GM21786 (cell line): ENCODE data around the gene LDLRAD4.

Source experiments
- ATAC-seq: cut with Tn5 transposase; IDR thresholded peaks from one replicate; pipeline ENCODE4 v1.9.1; 2021; ENCODE audit not compliant: unreplicated experiment

LDLRAD4 gene

GRCh38 chr18:13380691-13381070, 162.1 kb downstream of the LDLRAD4 start:
- ATAC-seq: no peak

- no peak for ATAC-seq
Observed at GRCh38 chr18:13381331-13381730, 162.8 kb downstream of the LDLRAD4 start.

GRCh38 chr18:13381944-13382365, 163.4 kb downstream of the LDLRAD4 start:
- ATAC-seq: no peak

- no peak for ATAC-seq
Observed at GRCh38 chr18:13382366-13382953, 163.9 kb downstream of the LDLRAD4 start.

GRCh38 chr18:13382954-13383827, 164.6 kb downstream of the LDLRAD4 start:
- ATAC-seq: no peak

GRCh38 chr18:13386891-13387801, 168.6 kb downstream of the LDLRAD4 start:
- no peak for ATAC-seq

GRCh38 chr18:13387855-13388548, 169.4 kb downstream of the LDLRAD4 start:
- ATAC-seq: no peak

GRCh38 chr18:13388586-13389490, 170.3 kb downstream of the LDLRAD4 start:
- no peak for ATAC-seq

- no peak for ATAC-seq
Observed at GRCh38 chr18:13389491-13390131, 171.1 kb downstream of the LDLRAD4 start.

GRCh38 chr18:13390196-13390595, 171.6 kb downstream of the LDLRAD4 start:
- no peak for ATAC-seq

GRCh38 chr18:13390711-13391110, 172.2 kb downstream of the LDLRAD4 start:
- no peak for ATAC-seq

- no peak for ATAC-seq
Observed at GRCh38 chr18:13392029-13392750, 173.6 kb downstream of the LDLRAD4 start.

GRCh38 chr18:13392899-13393298, 174.3 kb downstream of the LDLRAD4 start:
- no peak for ATAC-seq

GRCh38 chr18:13393338-13393737, 174.8 kb downstream of the LDLRAD4 start:
- ATAC-seq: no peak

GRCh38 chr18:13394801-13395200, 176.2 kb downstream of the LDLRAD4 start:
- ATAC-seq: no peak

GRCh38 chr18:13395577-13395976, 177.0 kb downstream of the LDLRAD4 start:
- no peak for ATAC-seq

- no peak for ATAC-seq
Observed at GRCh38 chr18:13397504-13398163, 179.1 kb downstream of the LDLRAD4 start.

GRCh38 chr18:13398631-13399030, 180.1 kb downstream of the LDLRAD4 start:
- ATAC-seq: no peak
